Chondrocyte (in vitro differentiated cells): ENCODE results near the gene ARFGEF3. TPM values are rescaled to one million over a fixed set of nuclear protein-coding genes. Genes with fewer than 3 reads are reported as not detected.

Experiments used
- DNase-seq: peaks from one replicate; pipeline ENCODE4 v3.0.0; 2021; ENCODE audit warnings: mixed read lengths, low spot score
- H3K27ac Mint-ChIP-seq: one replicate; pipeline ENCODE4 v1.8.0; 2021; ENCODE audit warnings: mild to moderate bottlenecking, moderate library complexity, mixed read lengths; ENCODE audit not compliant: unreplicated experiment
- H3K27me3 Mint-ChIP-seq: 2 replicates; pipeline ENCODE4 v1.8.0; 2021; ENCODE audit warnings: low read depth, mixed read lengths
- H3K36me3 Mint-ChIP-seq: 2 replicates; pipeline ENCODE4 v1.8.0; 2021; ENCODE audit warnings: low read depth, mixed read lengths
- H3K4me1 Mint-ChIP-seq: 2 replicates; pipeline ENCODE4 v1.8.0; 2021; ENCODE audit warnings: low read depth, mild to moderate bottlenecking, mixed read lengths
- H3K4me3 Mint-ChIP-seq: one replicate; pipeline ENCODE4 v1.8.0; 2021; ENCODE audit warnings: mild to moderate bottlenecking, moderate library complexity, mixed read lengths; ENCODE audit not compliant: unreplicated experiment
- H3K9me3 Mint-ChIP-seq: 2 replicates; pipeline ENCODE4 v1.8.0; 2021; ENCODE audit warnings: low read depth, mixed read lengths
- total RNA-seq: library from RNA; stranded (reverse); gene quantifications from 3 replicates; pipeline ENCODE4 v1.2.1, GENCODE V29; 2021
- TF ChIP-seq, protein P1 (sequence below): fragments of 200-600 bp; sonication (generic); IDR thresholded peaks from 2 replicates; pipeline ENCODE4 v1.5.0; 2021; ENCODE audit warnings: antibody characterized with exemption, mild to moderate bottlenecking, moderate library complexity

The ARFGEF3 gene
- total RNA-seq, 1 donor from 2014 or later = 2.7 TPM

DNA sequence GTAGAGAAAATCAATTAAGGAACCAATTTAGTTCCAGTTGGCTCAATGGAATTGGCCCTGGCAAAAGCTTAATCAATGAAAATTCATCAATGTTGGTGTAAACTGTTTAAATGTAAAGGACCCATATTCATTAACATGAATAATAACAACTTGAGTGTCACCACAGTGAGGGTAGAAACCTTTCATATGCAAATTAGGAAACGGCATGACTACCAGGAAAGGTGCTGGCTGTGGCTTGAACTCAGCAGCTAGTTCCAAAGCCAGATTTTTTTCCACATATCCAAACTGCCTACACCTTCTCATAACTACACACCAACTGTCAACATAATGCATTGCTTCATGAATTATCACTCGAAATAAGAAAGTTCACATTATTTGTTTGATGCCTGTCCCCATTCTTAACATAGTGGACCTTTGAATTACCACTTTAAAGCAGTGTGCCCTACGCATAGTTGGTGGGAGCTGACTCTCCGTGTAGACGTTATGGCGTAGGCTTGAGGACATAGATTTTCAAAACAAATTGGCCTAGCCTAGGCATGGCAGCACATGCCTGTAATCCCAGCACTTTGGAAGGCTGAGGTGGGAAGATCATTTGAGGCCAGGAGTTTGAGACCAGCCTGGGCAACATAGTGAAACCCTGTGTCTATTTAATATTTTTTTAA, 36.8 kb downstream of the ARFGEF3 start:
- H3K4me1 Mint-ChIP-seq = no peaks in the 10 kb centered on the region
- no peak overlapping the region for H3K27ac Mint-ChIP-seq
- H3K4me3 Mint-ChIP-seq = no peak overlapping the region
- no peak for DNase-seq
- peaks cover 2% of the 10 kb centered on the region for H3K27me3 Mint-ChIP-seq
- peaks cover 1% of the 10 kb centered on the region for H3K36me3 Mint-ChIP-seq
- peaks cover 12% of the 10 kb centered on the region for H3K9me3 Mint-ChIP-seq
- TF ChIP-seq, protein P1, sequence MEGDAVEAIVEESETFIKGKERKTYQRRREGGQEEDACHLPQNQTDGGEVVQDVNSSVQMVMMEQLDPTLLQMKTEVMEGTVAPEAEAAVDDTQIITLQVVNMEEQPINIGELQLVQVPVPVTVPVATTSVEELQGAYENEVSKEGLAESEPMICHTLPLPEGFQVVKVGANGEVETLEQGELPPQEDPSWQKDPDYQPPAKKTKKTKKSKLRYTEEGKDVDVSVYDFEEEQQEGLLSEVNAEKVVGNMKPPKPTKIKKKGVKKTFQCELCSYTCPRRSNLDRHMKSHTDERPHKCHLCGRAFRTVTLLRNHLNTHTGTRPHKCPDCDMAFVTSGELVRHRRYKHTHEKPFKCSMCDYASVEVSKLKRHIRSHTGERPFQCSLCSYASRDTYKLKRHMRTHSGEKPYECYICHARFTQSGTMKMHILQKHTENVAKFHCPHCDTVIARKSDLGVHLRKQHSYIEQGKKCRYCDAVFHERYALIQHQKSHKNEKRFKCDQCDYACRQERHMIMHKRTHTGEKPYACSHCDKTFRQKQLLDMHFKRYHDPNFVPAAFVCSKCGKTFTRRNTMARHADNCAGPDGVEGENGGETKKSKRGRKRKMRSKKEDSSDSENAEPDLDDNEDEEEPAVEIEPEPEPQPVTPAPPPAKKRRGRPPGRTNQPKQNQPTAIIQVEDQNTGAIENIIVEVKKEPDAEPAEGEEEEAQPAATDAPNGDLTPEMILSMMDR = no peak

DNA sequence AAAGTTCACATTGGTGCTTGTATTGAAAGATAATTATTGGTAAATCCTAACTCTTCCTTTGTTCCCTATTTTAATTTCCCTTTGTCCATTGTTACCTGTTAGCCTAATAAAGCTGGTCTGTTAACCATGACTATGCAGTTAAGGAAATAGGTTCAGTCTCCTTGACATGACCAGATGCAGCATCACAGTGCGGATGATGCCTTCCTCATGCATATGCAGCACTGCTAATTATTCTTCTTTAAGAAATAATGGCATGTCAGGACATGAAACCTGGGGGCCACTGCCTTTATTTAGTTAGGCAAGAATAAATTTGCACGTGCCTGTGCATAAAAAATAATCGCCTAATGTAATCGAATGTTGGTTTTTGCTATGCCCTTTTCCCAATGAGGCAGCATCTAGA, 40.1 kb downstream of the ARFGEF3 start:
- DNase-seq = no peak
- H3K27me3 Mint-ChIP-seq = peaks cover 2% of the 10 kb centered on the region
- H3K36me3 Mint-ChIP-seq = peaks cover 1% of the 10 kb centered on the region
- TF ChIP-seq, protein P1 = no peak
- no peaks in the 10 kb centered on the region for H3K4me1 Mint-ChIP-seq
- peaks cover 12% of the 10 kb centered on the region for H3K9me3 Mint-ChIP-seq
- no peak overlapping the region for H3K27ac Mint-ChIP-seq
- no peak overlapping the region for H3K4me3 Mint-ChIP-seq

DNA sequence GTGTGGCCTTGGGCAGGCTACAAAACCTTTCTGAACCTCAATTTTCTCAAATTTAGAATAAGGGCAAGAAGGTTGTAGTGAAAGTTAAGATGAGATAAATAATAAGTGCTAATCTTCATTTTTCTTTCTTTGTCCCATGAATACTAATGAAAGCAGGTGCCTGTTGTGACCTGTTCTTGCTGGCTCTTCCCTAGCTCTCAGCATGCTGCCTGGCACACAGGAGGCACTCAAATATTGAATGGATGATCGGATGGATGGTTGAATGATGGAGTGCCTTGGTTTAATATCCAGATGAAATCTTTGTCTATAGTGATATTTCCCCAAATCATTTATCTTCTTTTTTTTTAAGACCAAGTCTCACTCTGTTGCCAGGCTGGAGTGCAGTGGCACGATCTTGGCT, 41.6 kb downstream of the ARFGEF3 start:
- TF ChIP-seq, protein P1 = no peak
- Mint-ChIP-seq H3K36me3 (peaks cover 1% of the 10 kb centered on the region), H3K27me3 (peaks cover 3% of the 10 kb centered on the region), H3K9me3 (peaks cover 12% of the 10 kb centered on the region), H3K4me3 (no peak overlapping the region), H3K27ac (no peak overlapping the region), H3K4me1 (no peaks in the 10 kb centered on the region)
- DNase-seq = no peak

DNA sequence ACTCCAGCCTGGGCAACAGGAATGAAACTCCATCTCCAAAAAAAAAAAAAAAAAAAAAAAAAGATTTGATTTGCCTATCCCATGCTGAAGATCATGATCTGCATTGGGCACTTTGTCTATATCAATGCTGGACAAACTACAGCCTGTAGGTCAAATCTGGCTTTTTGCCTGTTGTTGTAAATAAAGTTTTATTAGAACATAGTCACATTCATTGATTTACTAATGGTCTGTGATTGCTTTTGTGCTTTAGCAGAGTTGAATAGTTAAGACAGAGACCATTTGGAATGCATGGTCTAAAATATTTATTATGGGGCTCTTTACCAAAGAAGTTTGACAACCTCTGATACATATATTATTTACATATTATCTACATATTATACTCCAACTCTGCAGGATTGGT, 42.6 kb downstream of the ARFGEF3 start:
- H3K36me3 Mint-ChIP-seq = peaks cover 1% of the 10 kb centered on the region
- TF ChIP-seq, protein P1 = no peak
- H3K4me1 Mint-ChIP-seq = no peaks in the 10 kb centered on the region
- H3K4me3 Mint-ChIP-seq = no peak overlapping the region
- peaks cover 12% of the 10 kb centered on the region for H3K9me3 Mint-ChIP-seq
- H3K27me3 Mint-ChIP-seq = peaks cover 3% of the 10 kb centered on the region
- no peak overlapping the region for H3K27ac Mint-ChIP-seq
- DNase-seq = no peak

DNA sequence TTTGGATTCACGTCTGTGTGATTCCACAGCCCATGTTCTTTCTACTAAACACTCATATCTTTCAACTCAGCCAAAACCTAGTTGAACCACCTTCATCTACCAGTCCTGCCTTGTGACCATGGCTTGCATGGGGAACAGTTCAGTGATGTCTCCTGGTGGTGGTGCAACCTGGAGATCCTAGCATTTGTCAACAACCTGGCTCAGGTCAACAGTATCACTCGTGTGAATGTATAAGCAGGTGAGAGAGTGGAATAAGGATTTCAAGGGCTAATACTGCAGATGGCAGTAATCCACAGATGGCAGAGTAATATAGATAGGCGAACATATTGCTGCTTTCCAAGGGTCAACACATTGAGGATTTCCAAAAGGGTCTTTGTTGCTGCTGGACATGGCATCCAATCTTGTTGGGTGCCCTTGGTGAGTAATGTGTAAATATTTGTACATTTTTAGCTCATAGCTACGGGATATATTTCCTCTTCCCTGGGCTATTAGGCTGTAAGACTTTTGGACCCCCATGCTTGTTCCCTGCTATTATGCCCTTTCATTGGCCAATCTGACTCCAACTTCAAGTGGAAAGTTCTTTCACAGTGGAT, 43.1 kb downstream of the ARFGEF3 start:
- H3K27me3 Mint-ChIP-seq = peaks cover 3% of the 10 kb centered on the region
- no peak overlapping the region for H3K27ac Mint-ChIP-seq
- TF ChIP-seq, protein P1 = no peak
- no peak overlapping the region for H3K4me3 Mint-ChIP-seq
- no peaks in the 10 kb centered on the region for H3K4me1 Mint-ChIP-seq
- peaks cover 1% of the 10 kb centered on the region for H3K36me3 Mint-ChIP-seq
- no peak for DNase-seq
- peaks cover 12% of the 10 kb centered on the region for H3K9me3 Mint-ChIP-seq
